ENCODE measurements around the gene ZNF837. TPM values are rescaled to one million over a fixed set of nuclear protein-coding genes. Genes with fewer than 3 reads are reported as not detected.
A peak's percentile ranks its signal among the peaks of the same experiment; 100 is the strongest.

Gene ZNF837
- total RNA-seq, 1 donor from 2014 or later: 1.6 TPM

DNA sequence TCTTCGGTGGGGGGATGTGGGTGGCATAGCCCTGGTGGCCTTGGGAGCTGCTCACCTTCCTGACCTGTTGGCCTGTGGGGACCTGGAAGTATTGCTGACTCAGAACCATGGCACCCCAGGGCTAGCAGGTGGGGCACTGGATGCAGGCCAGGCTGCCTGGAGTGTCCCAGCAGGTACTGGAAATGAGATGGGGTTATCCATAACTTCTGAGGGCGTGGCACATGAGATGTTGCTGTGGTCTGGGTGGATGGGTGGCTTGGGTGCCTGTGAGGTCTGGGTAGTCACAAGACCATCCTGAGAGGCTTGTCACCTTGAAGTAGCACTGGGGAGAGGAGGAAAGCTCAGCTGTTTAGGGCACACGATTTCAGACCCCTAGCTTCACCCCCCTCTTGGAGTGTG is 14.0 kb upstream of the ZNF837 start:
- Histone ChIP-seq H3K36me3 (peaks cover 55% of the 10 kb centered on the region), H3K27me3 (peaks cover 11% of the 10 kb centered on the region), H3K27ac (no peak overlapping the region), H3K4me3 (no peak overlapping the region), H3K9me3 (no peaks in the 10 kb centered on the region), H3K4me1 (peaks cover 4% of the 10 kb centered on the region)
- DNase-seq (no peak), ATAC-seq (peak; percentile 12)
- TF ChIP-seq, protein P1, sequence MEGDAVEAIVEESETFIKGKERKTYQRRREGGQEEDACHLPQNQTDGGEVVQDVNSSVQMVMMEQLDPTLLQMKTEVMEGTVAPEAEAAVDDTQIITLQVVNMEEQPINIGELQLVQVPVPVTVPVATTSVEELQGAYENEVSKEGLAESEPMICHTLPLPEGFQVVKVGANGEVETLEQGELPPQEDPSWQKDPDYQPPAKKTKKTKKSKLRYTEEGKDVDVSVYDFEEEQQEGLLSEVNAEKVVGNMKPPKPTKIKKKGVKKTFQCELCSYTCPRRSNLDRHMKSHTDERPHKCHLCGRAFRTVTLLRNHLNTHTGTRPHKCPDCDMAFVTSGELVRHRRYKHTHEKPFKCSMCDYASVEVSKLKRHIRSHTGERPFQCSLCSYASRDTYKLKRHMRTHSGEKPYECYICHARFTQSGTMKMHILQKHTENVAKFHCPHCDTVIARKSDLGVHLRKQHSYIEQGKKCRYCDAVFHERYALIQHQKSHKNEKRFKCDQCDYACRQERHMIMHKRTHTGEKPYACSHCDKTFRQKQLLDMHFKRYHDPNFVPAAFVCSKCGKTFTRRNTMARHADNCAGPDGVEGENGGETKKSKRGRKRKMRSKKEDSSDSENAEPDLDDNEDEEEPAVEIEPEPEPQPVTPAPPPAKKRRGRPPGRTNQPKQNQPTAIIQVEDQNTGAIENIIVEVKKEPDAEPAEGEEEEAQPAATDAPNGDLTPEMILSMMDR (IDR thresholded peaks at IDR 0.05): no peak
- intact Hi-C loops (cut with DNase I): no loop called here

DNA sequence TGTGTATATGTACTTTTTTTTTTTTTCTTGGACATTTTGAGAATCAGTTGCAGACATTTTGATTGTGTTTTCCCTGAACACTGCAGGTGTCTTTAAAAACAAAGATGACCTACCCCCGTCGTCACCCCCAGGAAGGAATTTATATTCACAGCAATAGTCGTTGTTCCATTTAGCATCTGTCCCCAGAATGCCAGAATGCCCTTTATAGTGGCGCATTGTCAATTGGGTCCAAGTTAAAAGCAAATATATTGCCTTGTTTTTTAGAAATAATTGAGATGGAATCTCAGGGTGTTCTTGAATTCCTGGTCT is 12.8 kb upstream of the ZNF837 start:
- no peak for ATAC-seq

DNA sequence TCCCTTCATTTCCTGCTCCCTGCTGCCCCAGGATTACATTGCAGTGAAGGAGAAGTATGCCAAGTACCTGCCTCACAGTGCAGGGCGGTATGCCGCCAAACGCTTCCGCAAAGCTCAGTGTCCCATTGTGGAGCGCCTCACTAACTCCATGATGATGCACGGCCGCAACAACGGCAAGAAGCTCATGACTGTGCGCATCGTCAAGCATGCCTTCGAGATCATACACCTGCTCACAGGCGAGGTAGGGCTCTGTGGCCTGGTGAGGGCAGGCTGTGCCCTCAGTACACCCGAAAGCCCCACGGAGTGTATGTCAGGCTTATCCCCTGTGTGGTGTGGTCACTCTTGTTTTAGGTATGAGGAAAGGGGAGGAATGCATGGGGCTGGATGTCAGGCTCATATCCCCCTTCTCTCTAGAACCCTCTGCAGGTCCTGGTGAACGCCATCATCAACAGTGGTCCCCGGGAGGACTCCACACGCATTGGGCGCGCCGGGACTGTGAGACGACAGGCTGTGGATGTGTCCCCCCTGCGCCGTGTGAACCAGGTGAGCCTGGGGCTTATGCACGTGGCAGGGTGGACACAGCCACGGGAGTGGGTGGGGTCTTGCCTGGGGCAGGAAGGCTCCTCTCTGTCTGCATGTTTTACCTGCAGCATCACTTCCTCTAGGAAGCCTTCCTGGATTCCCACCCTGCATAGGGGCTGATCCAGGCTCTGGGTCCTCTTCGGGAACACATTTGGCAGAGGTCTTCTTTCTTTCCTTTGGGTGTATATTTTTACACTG is 12.3 kb upstream of the ZNF837 start:
- ATAC-seq (no peak), DNase-seq (no peak)
- peaks cover 71% of the 10 kb centered on the region for H3K36me3 ChIP-seq
- no peak overlapping the region for H3K4me3 ChIP-seq
- no peaks in the 10 kb centered on the region for H3K9me3 ChIP-seq
- intact Hi-C loops (cut with DNase I): no loop called here
- TF ChIP-seq, protein P1 (IDR thresholded peaks at IDR 0.05): no peak
- peaks cover 11% of the 10 kb centered on the region for H3K27me3 ChIP-seq
- H3K27ac ChIP-seq: no peak overlapping the region
- peaks cover 6% of the 10 kb centered on the region for H3K4me1 ChIP-seq

More for the DNA sequence above, 12.8 kb upstream of the ZNF837 start:
- Histone ChIP-seq H3K27ac (no peak overlapping the region), H3K4me3 (no peak overlapping the region), H3K36me3 (peaks cover 66% of the 10 kb centered on the region), H3K4me1 (peaks cover 4% of the 10 kb centered on the region), H3K27me3 (peaks cover 11% of the 10 kb centered on the region), H3K9me3 (no peaks in the 10 kb centered on the region)
- intact Hi-C loops (cut with DNase I): no loop called here
- TF ChIP-seq, protein P1 (IDR thresholded peaks at IDR 0.05): no peak
- DNase-seq: no peak

DNA sequence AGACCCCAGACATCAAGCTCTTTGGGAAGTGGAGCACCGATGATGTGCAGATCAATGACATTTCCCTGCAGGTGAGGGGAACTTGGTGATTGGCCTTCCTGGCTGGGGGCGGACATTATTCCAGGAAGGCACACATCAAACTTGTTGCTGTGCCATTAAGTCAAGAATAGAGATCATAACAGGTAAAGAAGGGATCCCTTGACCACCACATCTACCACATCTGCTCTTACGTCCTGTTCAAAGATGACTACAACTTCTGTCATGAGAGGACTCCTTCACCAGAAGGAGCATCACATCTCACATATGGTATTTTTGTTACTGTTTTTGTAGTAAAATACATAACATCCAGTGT is 7.3 kb upstream of the ZNF837 start:
- intact Hi-C loops (cut with DNase I): no loop called here
- DNase-seq (no peak), ATAC-seq (no peak)
- H3K4me3 ChIP-seq: peak overlapping the region; percentile 78
- TF ChIP-seq, protein P1 (IDR thresholded peaks at IDR 0.05): no peak
- H3K27me3 ChIP-seq: no peaks in the 10 kb centered on the region
- peaks cover 16% of the 10 kb centered on the region for H3K4me1 ChIP-seq
- no peaks in the 10 kb centered on the region for H3K9me3 ChIP-seq
- peaks cover 50% of the 10 kb centered on the region for H3K36me3 ChIP-seq
- H3K27ac ChIP-seq: no peak overlapping the region

DNA sequence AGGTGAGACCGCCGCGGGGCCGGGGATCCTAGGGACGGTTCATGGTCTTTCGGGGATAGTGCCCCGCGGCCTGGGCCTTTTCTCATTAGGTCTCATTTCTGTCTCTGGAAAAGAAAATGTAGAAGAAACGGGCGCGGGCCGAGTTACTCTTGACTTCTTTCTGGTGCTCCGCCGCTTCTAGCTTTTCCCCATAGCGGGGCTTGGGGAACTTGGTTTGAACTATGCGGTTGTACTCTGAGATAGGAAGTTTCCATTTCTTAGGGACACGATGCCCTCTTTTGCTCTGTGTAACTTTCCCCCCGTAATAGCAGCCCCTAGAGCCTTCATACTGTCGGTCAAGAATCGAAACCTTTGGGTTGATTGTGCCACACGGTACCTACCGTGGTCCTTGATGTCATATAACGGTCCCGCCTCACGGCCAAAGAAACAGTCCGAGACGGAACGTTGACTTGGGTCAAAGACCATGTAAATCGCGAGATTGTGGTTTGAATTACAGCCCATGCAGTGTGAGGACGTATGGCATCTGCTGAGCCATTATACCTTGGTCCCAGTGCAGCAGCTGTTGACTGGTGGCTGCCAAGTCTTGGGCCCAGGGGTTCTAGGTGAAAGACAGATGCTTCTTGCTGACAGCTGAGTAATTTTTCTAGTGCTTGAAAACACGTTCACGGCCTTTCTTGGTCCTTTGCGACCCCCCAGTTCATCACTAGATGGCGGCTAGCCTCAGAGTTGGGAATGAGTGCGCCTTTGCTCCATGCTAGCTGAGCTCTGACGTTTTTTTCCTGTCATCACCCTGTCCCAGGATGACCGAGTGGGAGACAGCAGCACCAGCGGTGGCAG is 6.7 kb upstream of the ZNF837 start:
- Histone ChIP-seq H3K36me3 (peaks cover 44% of the 10 kb centered on the region), H3K27me3 (no peaks in the 10 kb centered on the region), H3K27ac (peak overlapping the region; percentile 99), H3K9me3 (no peaks in the 10 kb centered on the region), H3K4me1 (peaks cover 16% of the 10 kb centered on the region), H3K4me3 (peak overlapping the region; percentile 78)
- DNase-seq (no peak), ATAC-seq (no peak)
- TF ChIP-seq, protein P1 (IDR thresholded peaks at IDR 0.05): no peak
- intact Hi-C loops (cut with DNase I): no loop called here

Data from upper lobe of right lung (tissue), 1 donor.